GM21825 (cell line): Measurements from ENCODE around the gene PPP6R2.
"Not testable (repeated sequence)": the region's sequence is repeated elsewhere in the genome, so short reads cannot be mapped to it uniquely, and the experiment has no call there.

Experiments used
- ATAC-seq: cut with Tn5 transposase; IDR thresholded peaks from one replicate; pipeline ENCODE4 v1.9.1; 2021; ENCODE audit warnings: mild to moderate bottlenecking, moderate library complexity; ENCODE audit not compliant: unreplicated experiment

Gene PPP6R2

GRCh38 chr22:50339945-50340879, 2.9 kb upstream of the PPP6R2 start:
- no peak for ATAC-seq

GRCh38 chr22:50341977-50342650, 1.0 kb upstream of the PPP6R2 start:
- ATAC-seq = peak; percentile 54

- ATAC-seq = no peak
These were observed 411 bp downstream of the PPP6R2 start for GRCh38 chr22:50343541-50343935.

DNA sequence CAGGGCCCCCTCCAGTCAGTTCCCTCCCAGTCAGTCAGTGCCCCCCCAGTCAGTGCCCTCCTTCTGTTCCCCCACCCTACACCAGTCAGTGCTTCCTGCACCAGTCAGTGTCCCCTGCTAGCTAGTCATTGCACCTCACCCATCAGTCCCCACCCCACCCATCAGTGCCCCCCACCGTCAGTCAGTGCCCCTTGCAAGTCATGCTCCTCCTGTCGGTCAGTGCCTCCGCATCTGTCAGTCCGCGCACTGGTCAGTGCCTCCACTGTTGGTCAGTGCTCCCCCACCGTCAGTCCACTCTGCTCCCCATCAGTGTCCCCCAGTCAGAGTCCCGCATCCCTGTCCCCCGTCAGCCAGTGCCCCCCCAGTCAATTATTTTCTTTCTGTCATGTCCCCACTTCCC, 3.3 kb downstream of the PPP6R2 start:
- ATAC-seq = no peak

- ATAC-seq = no peak
These were observed 4.0 kb downstream of the PPP6R2 start for GRCh38 chr22:50347157-50347556.

DNA sequence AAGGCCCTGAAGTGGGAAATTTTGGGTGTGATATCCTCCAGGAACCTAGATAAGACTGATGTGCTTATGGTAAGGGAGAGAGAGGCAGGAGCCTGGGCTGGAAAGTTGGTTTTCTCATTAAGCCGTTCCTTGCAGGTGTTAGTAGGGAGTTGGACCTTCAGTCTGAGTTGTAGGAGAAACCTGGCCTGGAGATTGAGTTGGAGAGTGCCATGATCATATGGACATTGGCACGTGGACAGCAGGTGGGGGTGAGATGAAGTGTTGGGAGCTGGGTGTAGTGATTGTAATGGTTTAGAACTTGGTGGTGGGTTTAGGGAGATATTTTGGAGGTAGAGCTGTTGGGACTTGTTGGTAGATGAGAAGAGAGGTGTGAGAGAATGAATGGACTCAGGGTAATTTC, 4.9 kb downstream of the PPP6R2 start:
- ATAC-seq = no peak

- ATAC-seq = no peak
These were observed 13.1 kb downstream of the PPP6R2 start for GRCh38 chr22:50356186-50356585.

DNA sequence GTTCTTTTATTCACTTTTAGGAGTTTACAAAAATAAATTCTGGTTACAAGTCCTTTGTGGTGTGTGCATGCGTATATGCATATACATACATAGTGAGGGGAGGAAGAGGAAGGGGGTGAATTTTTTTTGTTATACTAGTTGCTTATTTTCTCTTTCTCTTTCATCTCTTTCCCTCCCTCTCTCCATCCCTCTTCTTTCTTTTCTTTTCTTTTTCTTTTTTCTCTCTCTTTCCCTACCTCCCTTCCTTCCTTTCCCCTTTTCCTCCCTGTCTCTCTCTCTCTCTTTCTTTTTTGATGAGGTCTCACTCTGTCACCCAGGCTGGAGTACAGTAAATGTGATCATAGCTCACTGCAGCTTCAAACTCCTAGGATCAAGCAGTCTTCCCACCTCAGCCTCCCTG, 14.1 kb downstream of the PPP6R2 start:
- no peak for ATAC-seq

DNA sequence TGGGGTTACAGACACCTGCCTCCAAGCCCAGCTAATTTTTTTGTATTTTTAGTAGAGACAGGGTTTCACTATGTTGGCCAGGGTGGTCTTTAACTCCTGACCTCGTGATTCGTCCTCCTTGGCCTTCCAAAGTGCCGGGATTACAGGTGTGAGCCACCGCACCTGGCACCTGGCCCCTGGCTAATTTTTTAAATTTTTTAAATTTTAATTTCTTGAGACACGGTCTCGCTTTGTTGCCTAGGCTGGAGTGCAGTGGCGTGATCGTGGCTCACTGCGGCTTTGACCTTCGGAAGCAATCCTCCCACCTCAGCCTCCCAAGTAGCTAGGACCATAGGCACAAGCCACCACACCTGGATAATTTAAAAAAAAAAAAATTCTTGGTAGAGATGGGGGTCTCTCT, 14.6 kb downstream of the PPP6R2 start:
- no peak for ATAC-seq

DNA sequence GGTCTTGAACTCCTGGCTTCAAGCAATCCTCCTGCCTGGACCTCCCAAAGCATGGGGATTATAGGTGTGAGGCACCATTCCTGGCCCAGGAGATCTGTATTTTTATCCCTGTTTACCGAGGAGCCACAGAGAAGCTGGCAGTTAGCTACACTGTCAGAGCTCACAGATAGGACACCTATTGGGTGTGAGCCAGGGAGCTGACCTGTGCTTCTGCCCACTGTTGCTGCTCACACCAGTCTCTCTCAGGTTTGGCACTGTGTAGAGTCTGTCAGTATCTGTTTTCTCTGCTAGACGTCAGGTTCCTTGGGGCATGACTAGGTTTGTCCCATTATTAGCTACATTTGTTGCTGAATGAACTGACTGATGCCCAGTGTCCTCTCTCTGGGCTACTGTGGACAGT, 17.5 kb downstream of the PPP6R2 start:
- ATAC-seq = no peak

GRCh38 chr22:50361222-50361621, 18.1 kb downstream of the PPP6R2 start:
- no peak for ATAC-seq

GRCh38 chr22:50361688-50362087, 18.6 kb downstream of the PPP6R2 start:
- no peak for ATAC-seq

DNA sequence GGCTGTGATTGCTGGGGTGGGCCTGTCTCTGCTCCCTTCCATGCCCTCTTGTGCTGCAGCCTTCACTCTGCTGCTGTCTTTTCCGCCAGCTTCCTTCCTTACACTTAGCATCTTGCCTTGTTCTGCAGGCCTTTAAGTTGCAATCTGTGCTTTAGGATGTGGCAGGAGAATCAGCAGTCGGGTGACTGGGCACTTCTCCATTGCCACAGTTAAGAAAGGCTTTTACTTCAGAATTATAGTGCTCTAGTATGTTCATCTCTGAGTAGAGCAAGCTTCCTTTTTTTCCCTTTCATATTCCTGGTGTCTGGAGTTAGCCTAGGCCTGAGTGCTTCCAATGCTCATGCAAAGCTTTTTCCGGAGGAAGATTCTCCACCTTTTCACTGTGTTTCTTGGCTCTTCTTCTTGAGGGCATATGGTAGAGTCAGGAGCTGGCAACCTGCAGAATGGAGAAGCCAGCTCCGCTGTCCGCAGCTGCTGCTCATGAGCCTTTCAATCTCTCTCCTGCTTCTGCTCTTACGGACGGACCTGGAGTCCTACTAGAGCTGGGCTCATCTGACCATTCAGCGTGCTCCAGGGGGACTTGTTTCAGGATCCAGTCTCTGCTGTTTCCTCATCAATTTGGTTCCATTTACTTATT, 20.2 kb downstream of the PPP6R2 start:
- ATAC-seq = no peak

GRCh38 chr22:50363803-50364194, 20.7 kb downstream of the PPP6R2 start:
- ATAC-seq = not testable (repeated sequence)

GRCh38 chr22:50367778-50368500, 24.8 kb downstream of the PPP6R2 start:
- ATAC-seq = no peak

- ATAC-seq = no peak
These were observed 28.0 kb downstream of the PPP6R2 start for GRCh38 chr22:50371101-50371648.

DNA sequence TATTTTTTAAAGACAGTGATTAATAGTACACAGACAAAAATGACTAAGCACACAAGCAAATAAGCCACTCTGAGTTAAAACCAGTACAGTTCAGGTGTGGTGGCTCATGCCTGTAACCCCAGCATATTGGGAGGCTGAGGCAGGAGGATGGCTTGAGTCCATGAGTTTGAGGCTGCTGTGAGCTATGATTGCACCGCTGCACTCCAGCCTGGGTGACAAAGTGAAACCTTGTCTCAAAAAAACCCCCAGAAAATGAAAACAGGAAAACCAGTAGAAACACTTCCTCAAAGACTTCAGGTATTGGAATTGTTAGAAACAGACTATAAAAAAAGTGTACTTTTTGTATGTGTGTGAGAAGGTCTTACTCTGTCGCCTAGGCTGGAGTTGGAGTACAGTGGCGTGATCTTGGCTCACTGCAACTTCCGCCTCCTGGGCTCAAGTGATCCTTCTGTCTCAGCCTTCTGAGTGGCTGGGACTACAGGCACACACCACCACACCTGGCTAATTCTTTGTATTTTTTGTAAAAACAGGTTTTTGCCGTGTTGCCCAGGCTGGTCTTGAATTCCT, 33.0 kb downstream of the PPP6R2 start:
- ATAC-seq = no peak

DNA sequence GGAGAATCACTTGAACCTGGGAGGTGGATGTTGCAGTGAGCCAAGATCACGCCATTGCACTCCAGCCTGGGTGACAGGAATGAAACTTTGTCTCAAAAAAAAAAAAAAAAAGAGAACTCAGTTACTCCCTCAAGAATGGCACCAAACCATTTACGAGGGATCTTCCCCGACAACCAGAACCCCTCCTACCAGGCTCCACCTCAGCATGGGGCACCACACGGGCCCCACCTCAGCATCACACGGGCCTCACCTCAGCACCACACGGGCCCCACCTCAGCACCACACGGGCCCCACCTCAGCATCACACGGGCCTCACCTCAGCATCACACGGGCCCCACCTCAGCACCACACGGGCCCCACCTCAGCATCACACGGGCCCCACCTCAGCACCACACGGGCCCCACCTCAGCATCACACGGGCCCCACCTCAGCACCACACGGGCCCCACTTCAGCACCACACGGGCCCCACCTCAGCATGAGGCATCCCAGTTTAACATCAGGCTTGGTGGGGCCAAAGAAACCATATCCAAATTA, 38.0 kb downstream of the PPP6R2 start:
- ATAC-seq = not testable (repeated sequence)

DNA sequence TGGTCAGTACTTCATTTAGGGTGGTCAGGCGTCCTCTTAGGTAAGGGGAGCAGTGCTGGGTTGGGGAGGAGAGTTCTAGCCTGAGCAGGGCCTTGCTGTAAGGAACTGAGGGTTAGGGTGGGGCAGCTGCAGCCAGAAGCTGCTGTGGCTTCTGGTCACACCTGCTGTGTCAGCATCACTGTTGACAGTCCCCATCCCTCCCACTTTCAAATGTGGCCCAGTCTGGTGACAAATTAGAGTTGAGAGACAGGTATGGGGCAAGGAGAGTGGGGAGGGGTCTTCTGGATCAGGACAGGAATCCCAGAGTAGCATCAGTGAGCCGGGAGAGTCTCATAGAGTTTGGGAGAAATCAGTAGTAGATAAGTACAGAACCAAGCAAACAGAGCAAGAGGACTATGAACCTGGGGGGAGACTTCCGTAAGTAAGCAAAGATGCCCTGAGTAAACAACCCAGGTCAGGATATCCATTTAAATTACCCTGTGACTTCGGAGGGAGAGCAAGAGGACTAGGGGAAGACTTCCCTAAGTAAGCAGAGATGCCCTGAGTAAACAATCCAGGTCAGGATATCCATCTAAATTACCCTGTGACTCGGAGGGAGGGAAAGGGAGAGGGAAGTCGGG, 53.7 kb downstream of the PPP6R2 start:
- ATAC-seq = no peak
